Uterus (tissue), 2 donors: ENCODE measurements around the gene FXYD4.

Experiments used
- CTCF ChIP-seq, 4 experiments: fragments of 200-600 bp in 2 of 4; fragments of 450-650 bp in 2 of 4; sonication (generic) in 2 of 4; IDR thresholded peaks; one replicate each; pipeline ENCODE4 v1.5.1; 2016 to 2019; ENCODE audit warnings: antibody characterized with exemption in 4 of 4, mild to moderate bottlenecking in 2 of 4, moderate library complexity in 1 of 4
- POLR2A ChIP-seq, 2 donors: fragments of 450-650 bp; IDR thresholded peaks; one replicate each; pipeline ENCODE4 v1.6.1; 2016; ENCODE audit warnings: antibody characterized with exemption in 2 of 2, mild to moderate bottlenecking in 1 of 2, moderate library complexity in 1 of 2

- TF ChIP-seq CTCF (IDR thresholded peaks at IDR 0.05) (no peak), POLR2A (IDR thresholded peaks at IDR 0.05) (no peak)
These were observed 46.7 kb downstream of the FXYD4 start for GRCh38 chr10:43417950-43418768.
